ENCODE results near the gene ARHGAP27.
"Not testable (repeated sequence)": the region's sequence is repeated elsewhere in the genome, so short reads cannot be mapped to it uniquely, and the experiment has no call there.

The ARHGAP27 gene

DNA sequence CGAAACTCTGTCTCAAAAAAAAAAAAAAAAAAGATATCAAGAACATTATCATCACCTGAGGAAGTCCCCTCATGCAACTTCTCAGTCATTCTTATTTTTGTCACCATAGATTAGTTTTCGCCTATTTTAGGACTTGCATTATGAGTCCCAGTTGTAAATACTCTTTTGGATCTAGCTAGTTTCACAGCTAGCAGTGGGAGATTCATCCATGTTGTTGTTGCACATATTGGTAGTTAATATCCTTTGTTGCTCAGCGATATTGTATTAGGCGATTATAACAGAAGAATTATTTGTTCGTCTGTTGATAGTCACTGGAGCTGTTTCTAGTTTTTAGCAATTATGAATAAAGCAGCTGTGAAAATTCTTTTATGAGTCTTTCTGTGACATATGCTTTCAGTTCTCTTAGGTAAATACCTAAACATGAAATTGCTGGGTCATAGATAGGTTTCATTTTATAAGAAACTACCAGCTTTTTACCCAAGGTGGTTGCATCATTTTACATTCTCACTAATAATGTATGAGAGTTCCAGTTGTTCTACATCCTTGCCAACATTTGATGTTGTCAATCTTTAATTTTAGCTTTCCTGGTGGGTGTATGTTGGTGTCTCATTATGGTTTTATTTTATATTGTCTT, 75.2 kb downstream of the ARHGAP27 start:
- no peak for DNase-seq (ENCODE audit: low read depth)

GRCh38 chr17:45355087-45355486, 77.6 kb downstream of the ARHGAP27 start:
- DNase-seq (ENCODE audit: low read depth): no peak

GRCh38 chr17:45353043-45353442, 79.6 kb downstream of the ARHGAP27 start:
- DNase-seq (ENCODE audit: low read depth): no peak

DNA sequence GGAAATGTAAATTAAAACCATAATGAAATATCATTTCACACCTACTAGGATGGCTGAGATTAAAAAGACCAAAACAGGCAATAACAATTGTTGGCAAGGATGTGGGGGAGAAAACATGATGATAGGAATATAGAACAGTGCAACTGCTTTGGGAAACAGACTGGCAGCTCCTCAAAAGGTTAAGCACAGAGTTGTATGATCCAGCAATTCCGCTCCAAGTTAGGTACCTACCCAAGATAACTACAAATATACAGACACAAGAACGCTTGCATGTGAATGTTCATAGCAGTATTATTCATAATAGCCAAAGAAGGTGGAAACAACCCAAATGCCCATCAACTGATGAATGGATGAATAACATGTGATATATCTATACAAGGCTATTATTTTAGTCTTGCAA, 80.8 kb downstream of the ARHGAP27 start:
- DNase-seq (ENCODE audit: low read depth): no peak

GRCh38 chr17:45347444-45347843, 85.2 kb downstream of the ARHGAP27 start:
- DNase-seq (ENCODE audit: low read depth): no peak

DNA sequence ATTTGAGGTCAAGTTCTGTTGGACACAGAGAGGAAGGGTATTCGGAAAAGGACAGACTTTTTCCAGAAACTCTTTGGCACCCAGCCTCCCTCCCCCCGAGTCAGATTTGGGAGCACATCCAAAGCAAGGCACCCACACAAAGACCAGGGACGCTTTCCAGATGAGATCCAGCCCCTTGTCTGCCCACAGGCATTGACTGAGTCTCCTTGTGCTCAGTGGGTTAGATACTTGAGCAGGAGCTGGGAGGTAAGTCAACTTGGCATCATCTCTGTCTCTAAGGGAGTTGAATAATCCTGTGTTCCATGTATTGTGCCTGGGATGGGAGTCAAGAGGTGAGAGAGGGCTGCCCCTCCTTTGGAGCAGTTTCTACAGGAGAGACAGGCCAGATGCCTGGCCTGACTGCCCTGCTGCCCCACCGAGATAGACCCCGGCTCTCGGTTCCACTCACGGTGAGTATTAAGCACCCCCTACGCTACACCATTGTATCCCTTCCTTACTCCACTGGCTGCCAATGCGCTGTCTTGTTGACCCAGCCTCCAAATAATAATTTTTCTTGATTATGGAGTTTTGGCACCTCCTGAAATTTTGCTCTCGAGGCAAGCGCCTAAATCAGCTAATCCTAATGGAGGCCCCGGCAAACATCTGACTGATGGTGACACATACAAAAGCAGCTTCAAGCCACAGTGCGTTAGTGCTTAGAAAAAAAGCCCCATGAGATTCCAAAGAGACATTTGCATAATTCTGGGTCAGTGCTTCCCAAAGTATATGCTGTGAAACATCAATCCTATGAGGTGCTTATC, 86.3 kb downstream of the ARHGAP27 start:
- no peak for DNase-seq (ENCODE audit: low read depth)

DNA sequence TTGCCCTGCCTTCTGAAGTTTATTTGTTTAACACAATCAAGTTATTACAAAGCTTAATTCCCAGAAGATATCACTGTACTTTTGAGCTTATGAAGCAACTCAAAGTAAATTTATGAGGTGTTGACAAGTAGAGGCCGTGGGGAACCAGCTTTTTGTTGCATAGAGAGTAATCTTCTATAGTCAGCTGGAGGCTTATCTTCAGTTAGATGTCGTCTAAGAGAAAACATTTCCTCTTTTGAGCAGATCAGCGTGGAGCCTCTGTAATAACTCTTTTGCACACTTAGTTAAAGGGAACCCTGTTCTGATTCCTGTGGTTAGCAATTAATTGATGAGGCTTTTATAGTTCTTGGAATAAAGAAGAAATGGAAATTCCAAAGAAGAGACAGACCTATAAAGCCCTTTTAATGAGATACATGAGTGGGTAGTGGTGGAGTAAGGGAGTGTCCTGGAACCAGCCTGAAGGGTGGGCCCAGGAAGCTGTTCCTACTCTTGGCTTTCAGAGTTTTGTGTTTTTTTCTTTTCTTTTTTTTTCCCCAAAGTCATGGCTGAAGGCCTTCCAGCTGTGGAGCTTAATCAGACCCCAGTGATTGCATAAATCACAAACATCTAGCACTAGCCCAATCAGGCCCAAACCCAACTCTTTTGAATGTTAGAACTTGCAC, 87.0 kb downstream of the ARHGAP27 start:
- DNase-seq (ENCODE audit: low read depth): no peak

GRCh38 chr17:45345246-45345553, 87.5 kb downstream of the ARHGAP27 start:
- DNase-seq (ENCODE audit: low read depth): no peak

DNA sequence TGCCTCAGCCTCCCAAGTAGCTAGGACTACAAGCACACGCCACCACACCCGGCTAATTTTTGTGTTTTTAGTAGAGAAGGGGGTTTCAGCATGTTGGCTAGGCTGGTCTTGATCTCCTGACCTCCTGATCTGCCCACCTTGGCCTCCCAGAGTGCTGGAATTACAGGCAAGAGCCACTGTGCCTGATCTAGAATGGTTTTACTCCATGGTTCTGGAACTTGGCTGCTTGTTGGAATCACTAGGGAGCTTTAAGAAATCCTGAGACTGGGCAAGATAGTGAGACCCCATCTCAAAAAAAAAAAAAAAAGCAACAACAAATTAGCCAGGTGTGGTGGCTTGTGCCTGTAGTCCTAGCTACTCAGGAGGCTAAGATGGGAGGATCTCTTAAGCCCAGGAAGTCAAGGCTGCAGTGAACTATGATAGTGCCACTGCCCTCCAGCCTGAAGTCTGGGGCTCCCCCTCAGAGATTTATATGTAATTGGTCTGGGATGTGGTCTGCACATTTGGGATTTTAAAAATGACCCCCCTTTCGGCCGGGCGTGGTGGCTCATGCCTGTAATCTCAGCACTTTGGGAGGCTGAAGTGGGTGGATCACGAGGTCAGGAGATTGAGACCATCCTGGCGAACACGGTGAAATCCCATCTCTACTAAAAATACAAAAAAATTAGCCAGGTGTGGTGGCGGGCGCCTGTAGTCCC, 88.6 kb downstream of the ARHGAP27 start:
- not testable (repeated sequence) for DNase-seq (ENCODE audit: low read depth)

Measured in stimulated activated CD8-positive, alpha-beta memory T cell treated with anti-CD3 and anti-CD28 coated beads, Interleukin-15, amount 100 ng/mL, for 24 hours (primary cell).